Bronchial epithelial cell (primary cell): ENCODE results near the gene OXGR1. TPM values are rescaled to one million over a fixed set of nuclear protein-coding genes. Genes with fewer than 3 reads are reported as not detected.

ENCODE experiments used
- DNase-seq: peaks from one replicate; pipeline ENCODE4 v3.0.0-alpha.2; 2010; ENCODE audit warnings: low read depth
- FAIRE-seq: peaks from 2 replicates; lab custom pipeline; 2011; peaks lifted over from hg19 to GRCh38; lab: Jason Lieb, UNC
- H3K27me3 ChIP-seq: 2 replicates; pipeline ENCODE4 v1.5.1; 2011; ENCODE audit warnings: low read length; ENCODE audit not compliant: control insufficient read depth, insufficient read depth
- H3K36me3 ChIP-seq: 2 replicates; pipeline ENCODE4 v1.5.1; 2011; ENCODE audit warnings: low read length; ENCODE audit not compliant: control insufficient read depth, insufficient read depth
- H3K4me3 ChIP-seq: 2 replicates; pipeline ENCODE4 v1.5.1; 2011; ENCODE audit warnings: mild to moderate bottlenecking, low read depth, low read length, control low read depth
- CTCF ChIP-seq: IDR thresholded peaks from 2 replicates; pipeline ENCODE4 v1.5.1; 2011; ENCODE audit warnings: mild to moderate bottlenecking, moderate library complexity, low read length, control low read depth, inconsistent platforms; ENCODE audit not compliant: insufficient read depth, severe bottlenecking
- total RNA-seq: library from RNA; depleted of rRNA; stranded (reverse); fragments of >200 nt; gene quantifications from 2 replicates; pipeline ENCODE4 v1.2.1, GENCODE V29; 2014

The OXGR1 gene
- total RNA-seq, 1 donor from 2014 or later: not detected

DNA sequence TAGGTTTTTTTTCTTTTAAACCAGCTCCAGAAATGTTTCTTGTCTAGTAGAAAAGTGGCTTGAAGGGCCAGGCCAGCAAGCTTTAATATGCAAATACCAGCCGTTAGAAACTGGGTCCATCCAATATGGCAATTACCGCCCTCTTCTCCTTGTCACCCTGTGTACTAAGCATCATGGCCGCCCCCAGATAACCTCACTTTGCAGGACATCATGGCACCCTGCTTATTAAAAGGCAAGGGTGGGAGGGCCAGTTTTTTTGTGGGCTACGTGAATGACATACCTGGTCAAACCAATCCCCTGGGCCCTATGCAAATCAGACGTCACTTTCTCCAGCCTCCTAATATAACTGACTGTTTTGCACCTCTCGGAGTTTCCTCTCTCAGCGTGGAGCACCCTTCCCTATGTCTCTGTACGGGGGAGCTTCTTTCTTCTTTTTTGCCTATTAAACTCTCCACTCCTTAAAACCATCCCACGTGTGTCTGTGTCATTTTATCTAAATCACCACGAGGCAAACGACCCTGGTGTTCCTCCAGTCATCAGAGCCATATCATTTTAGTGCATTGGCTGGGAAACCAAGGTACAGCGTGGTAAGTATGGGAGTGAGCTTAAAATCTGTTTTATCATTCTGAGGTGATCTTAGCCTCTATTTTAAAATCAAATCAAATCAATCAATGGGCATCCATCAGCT is 27.7 kb downstream of the OXGR1 start:
- TF ChIP-seq CTCF: no peak
- H3K4me3 ChIP-seq: no peak overlapping the region
- H3K36me3 ChIP-seq: no peaks in the 10 kb centered on the region
- H3K27me3 ChIP-seq: no peaks in the 10 kb centered on the region
- FAIRE-seq: no peak
- no peak for DNase-seq

DNA sequence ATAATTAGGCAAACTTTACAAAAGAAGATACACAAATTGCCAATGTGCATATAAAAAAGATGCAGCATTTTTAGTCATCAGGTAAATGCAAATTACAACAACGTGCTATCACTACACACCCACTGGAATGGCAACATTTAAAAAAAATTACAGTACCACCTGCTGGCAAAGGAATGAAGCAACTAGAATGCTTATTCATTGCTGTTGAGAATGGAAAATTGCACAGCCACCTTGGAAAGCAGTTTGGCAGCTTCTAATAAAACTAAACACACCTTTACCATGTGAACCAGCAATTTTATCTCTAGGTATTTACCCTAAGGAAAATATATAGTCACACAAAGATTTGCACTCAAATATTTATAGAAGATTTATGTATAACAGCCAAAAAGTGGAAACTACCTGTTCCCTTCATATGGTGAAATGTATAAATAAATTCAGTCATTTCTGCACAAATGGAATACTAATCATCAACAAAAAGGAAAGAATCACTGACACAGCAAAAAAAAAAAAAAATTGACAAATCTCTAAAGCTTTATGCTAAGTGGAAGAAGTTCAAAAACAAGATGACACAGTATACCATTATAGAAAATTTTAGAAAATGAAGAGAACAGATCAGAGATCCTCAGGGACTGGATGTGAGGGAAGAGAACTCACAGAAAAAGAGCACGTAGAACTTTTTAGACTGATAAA is 30.3 kb downstream of the OXGR1 start:
- Histone ChIP-seq H3K27me3 (no peaks in the 10 kb centered on the region), H3K36me3 (no peaks in the 10 kb centered on the region), H3K4me3 (no peak overlapping the region)
- DNase-seq (peak; percentile 34), FAIRE-seq (no peak)
- peak; percentile 14 for TF ChIP-seq CTCF

DNA sequence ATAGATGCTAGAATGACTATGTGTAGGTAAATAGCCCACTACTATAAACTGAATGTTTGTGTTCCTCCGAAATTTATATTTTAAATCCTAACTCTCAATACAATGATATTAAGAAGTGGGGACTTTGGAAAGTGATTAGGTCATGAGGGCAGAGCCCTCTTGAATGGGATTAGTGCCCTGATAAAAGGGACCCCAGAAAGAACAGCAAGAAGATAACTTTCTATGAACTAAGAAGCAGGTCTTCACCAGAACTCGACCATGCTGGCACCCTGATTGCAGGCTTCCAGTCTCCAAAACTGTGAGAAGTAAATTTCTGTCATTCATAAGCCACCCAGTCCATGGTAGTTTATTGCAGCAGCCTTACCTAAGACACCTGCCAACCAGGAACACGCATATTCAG is 33.9 kb downstream of the OXGR1 start:
- no peak for FAIRE-seq
- Histone ChIP-seq H3K27me3 (no peaks in the 10 kb centered on the region), H3K4me3 (no peak overlapping the region), H3K36me3 (no peaks in the 10 kb centered on the region)
- no peak for DNase-seq
- TF ChIP-seq CTCF: no peak

DNA sequence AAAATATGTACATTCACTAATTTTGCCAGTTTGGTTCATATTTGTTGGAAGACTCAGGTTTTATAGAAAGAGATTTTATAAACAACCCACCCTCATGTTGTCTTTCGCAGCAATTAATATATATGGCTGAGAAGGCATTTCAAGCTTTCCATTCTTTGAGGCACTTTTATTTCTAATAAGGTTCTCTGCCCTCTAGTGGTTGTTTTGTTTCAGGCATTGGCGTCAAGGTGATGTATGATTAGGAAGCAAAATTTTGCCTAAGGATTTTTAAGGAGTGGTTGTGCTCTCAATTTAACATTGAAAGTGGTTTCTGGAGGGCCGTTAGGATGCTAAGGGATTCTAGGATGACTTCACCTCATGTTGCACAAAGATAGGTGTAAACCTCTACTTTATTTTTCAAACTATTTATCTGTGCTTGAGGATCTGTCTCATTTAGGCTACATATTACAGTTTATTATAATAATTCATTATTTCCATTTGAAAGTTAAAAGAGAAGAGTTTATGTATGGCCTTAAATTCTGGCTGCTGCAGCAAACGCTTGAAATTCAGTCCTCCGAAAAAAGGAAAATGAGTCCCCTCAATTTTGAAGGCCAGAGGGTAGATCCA is 35.9 kb downstream of the OXGR1 start:
- Histone ChIP-seq H3K4me3 (no peak overlapping the region), H3K27me3 (no peaks in the 10 kb centered on the region), H3K36me3 (no peaks in the 10 kb centered on the region)
- TF ChIP-seq CTCF: peak; percentile 67
- FAIRE-seq (no peak), DNase-seq (peak; percentile 45)

GRCh38 chr13:96952595-96952994 is 41.7 kb downstream of the OXGR1 start:
- Histone ChIP-seq H3K27me3 (no peaks in the 10 kb centered on the region), H3K36me3 (no peaks in the 10 kb centered on the region), H3K4me3 (no peak overlapping the region)
- DNase-seq: no peak
- TF ChIP-seq CTCF: no peak
- no peak for FAIRE-seq
